Endothelial cell of umbilical vein (primary cell): ENCODE results near the gene VTI1A. TPM values are rescaled to one million over a fixed set of nuclear protein-coding genes. Genes with fewer than 3 reads are reported as not detected.

Experiments
- BruUV-seq: library from RNA; stranded (reverse); fragments of 400-500 nt; replicated peaks from 2 replicates; lab custom pipeline; 2021; lab: Mats Ljungman, UMichigan
- CTCF ChIA-PET: fragments of 300-600, 350-600 bp; sonication (Branson Sonifier 250); formaldehyde crosslinking; loops from one replicate; lab custom pipeline; 2021; ENCODE audit warnings: antibody characterized with exemption, inconsistent platforms; lab: Charles Lee
- POLR2A ChIA-PET: fragments of 300-600, 350-600 bp; sonication (Branson Sonifier 250); formaldehyde crosslinking; loops from one replicate; lab custom pipeline; 2021; ENCODE audit warnings: antibody characterized with exemption, inconsistent platforms; lab: Charles Lee
- DNase-seq: peaks from one replicate; pipeline ENCODE4 v3.0.0-alpha.2; 2011; ENCODE audit warnings: low read depth, low spot score
- FAIRE-seq: peaks from 2 replicates; lab custom pipeline; 2011; peaks lifted over from hg19 to GRCh38; lab: Jason Lieb, UNC
- H2AFZ ChIP-seq: 2 replicates; pipeline ENCODE4 v1.6.0; 2012; ENCODE audit warnings: low read depth, low read length, control low read depth, inconsistent platforms
- H3K27ac ChIP-seq: 2 replicates; pipeline ENCODE4 v1.5.1; 2011; ENCODE audit warnings: low read depth, mild to moderate bottlenecking, control low read depth, low read length, moderate library complexity; ENCODE audit not compliant: insufficient read depth
- H3K27me3 ChIP-seq, 2 experiments: 2 replicates each; pipeline versions ENCODE4 v1.6.0 to v1.6.1; 2011; ENCODE audit warnings: low read length in 2 of 2, mixed read lengths in 1 of 2; ENCODE audit not compliant: control insufficient read depth in 2 of 2, insufficient read depth in 2 of 2
- H3K36me3 ChIP-seq, 2 experiments: 2 replicates in 1 of 2; 3 replicates in 1 of 2; pipeline ENCODE4 v1.5.1; 2011; ENCODE audit warnings: low read length in 2 of 2, mild to moderate bottlenecking in 1 of 2, moderate library complexity in 1 of 2; ENCODE audit not compliant: control insufficient read depth in 2 of 2, insufficient read depth in 2 of 2; ENCODE audit errors: extremely low read depth in 1 of 2
- H3K4me1 ChIP-seq: 3 replicates; pipeline ENCODE4 v1.5.1; 2011; ENCODE audit warnings: mild to moderate bottlenecking, low read length; ENCODE audit not compliant: control insufficient read depth, insufficient read depth; ENCODE audit errors: extremely low read depth
- H3K4me2 ChIP-seq: 2 replicates; pipeline ENCODE4 v1.6.1; 2011; ENCODE audit warnings: low read length, control low read depth, mixed read lengths; ENCODE audit not compliant: insufficient read depth
- H3K4me3 ChIP-seq, 3 experiments: fragments of 200-600 bp in 1 of 3; sonication (generic), shearing (Covaris generic) in 1 of 3; replicated peaks in 1 of 3; 2 replicates each; pipeline ENCODE4 v1.5.1; 2011 to 2016; ENCODE audit warnings: control low read depth in 3 of 3, low read length in 3 of 3, mild to moderate bottlenecking in 2 of 3, inconsistent platforms in 1 of 3, low read depth in 1 of 3, moderate library complexity in 1 of 3; ENCODE audit not compliant: insufficient read depth in 1 of 3
- H3K79me2 ChIP-seq: 2 replicates; pipeline ENCODE4 v1.6.0; 2012; ENCODE audit warnings: low read length, inconsistent platforms; ENCODE audit not compliant: control insufficient read depth, insufficient read depth
- H3K9ac ChIP-seq: replicated peaks from 2 replicates; pipeline ENCODE3; 2011; ENCODE audit warnings: low read length, control low read depth; ENCODE audit not compliant: insufficient read depth; ENCODE audit errors: extremely low read depth
- H3K9me1 ChIP-seq: replicated peaks from 3 replicates; pipeline ENCODE4 v1.6.0; 2011; ENCODE audit warnings: mild to moderate bottlenecking, low read length; ENCODE audit not compliant: control insufficient read depth, insufficient read depth; ENCODE audit errors: extremely low read depth
- H3K9me3 ChIP-seq: replicated peaks from 2 replicates; pipeline ENCODE4 v1.5.1; 2012; ENCODE audit warnings: low read length, inconsistent platforms; ENCODE audit not compliant: control insufficient read depth, insufficient read depth
- H4K20me1 ChIP-seq: replicated peaks from 2 replicates; pipeline ENCODE3; 2011; ENCODE audit warnings: mild to moderate bottlenecking, low read length; ENCODE audit not compliant: control insufficient read depth, insufficient read depth; ENCODE audit errors: extremely low read depth
- CTCF ChIP-seq, 2 donors: IDR thresholded peaks; 1 replicate in 1 of 2; 2 replicates in 1 of 2; pipeline ENCODE4 v1.5.1; 2011; ENCODE audit warnings: low read length in 2 of 2, mild to moderate bottlenecking in 2 of 2, moderate library complexity in 2 of 2, control low read depth in 1 of 2, inconsistent platforms in 1 of 2, low read depth in 1 of 2; ENCODE audit not compliant: insufficient read depth in 1 of 2; ENCODE audit errors: extremely low read depth in 1 of 2
- EZH2 ChIP-seq: IDR thresholded peaks from 2 replicates; pipeline ENCODE4 v1.6.1; 2012; ENCODE audit warnings: borderline replicate concordance, low read depth, mild to moderate bottlenecking, moderate library complexity, low read length, inconsistent platforms; ENCODE audit not compliant: severe bottlenecking
- FOS ChIP-seq: IDR thresholded peaks from 2 replicates; pipeline ENCODE4 v1.6.1; 2011; ENCODE audit warnings: mild to moderate bottlenecking, low read length, moderate library complexity, borderline replicate concordance; ENCODE audit not compliant: insufficient read depth
- GATA2 ChIP-seq: IDR thresholded peaks from 2 replicates; pipeline ENCODE4 v1.7.0; 2011; ENCODE audit warnings: low read depth, mild to moderate bottlenecking, moderate library complexity, mixed read lengths, low read length; ENCODE audit not compliant: insufficient read length, insufficient read depth
- JUN ChIP-seq: IDR thresholded peaks from 2 replicates; pipeline ENCODE4 v1.6.1; 2011; ENCODE audit warnings: borderline replicate concordance, low read depth; ENCODE audit not compliant: insufficient read length, insufficient read depth
- MAX ChIP-seq: IDR thresholded peaks from 2 replicates; pipeline ENCODE4 v1.6.1; 2011; ENCODE audit not compliant: insufficient read depth, insufficient read length
- MYC ChIP-seq: IDR thresholded peaks from one replicate; pipeline ENCODE4 v1.6.1; 2011; ENCODE audit warnings: mild to moderate bottlenecking, low read depth, low read length
- POLR2A ChIP-seq: IDR thresholded peaks from 2 replicates; pipeline ENCODE4 v1.6.1; 2012; ENCODE audit warnings: low read depth, mild to moderate bottlenecking, control low read depth, low read length
- POLR2AphosphoS5 ChIP-seq: IDR thresholded peaks from 2 replicates; pipeline ENCODE4 v1.6.1; 2012; ENCODE audit warnings: low read depth, mild to moderate bottlenecking, control low read depth, low read length, moderate library complexity; ENCODE audit not compliant: insufficient read depth
- dilution Hi-C: fragments of 300-500 bp; cut with MboI; formaldehyde crosslinking; loops from one replicate; pipeline ENCODE4 v1.15.0; 2019; ENCODE audit warnings: low sequenced_read_pairs; ENCODE audit not compliant: extremely low pct_ligation_motif_present
- intact Hi-C: fragments of 100-400 bp; cut with micrococcal nuclease; formaldehyde crosslinking; loops from one replicate; pipeline ENCODE4 v1.10.0; 2022
- polyA plus RNA-seq, 4 experiments: library from polyadenylated mRNA; depleted of rRNA in 3 of 4; stranded (reverse) in 3 of 4; unstranded in 1 of 4; fragments of >200 nt; gene quantifications; 2 replicates each; pipeline versions ENCODE4 v1.2.1 to v1.2.3, GENCODE V29; 2011 to 2012; ENCODE audit warnings: missing spikeins in 1 of 4
- total RNA-seq: library from RNA; stranded (reverse); gene quantifications from 2 replicates; pipeline ENCODE4 v1.2.3, GENCODE V29; 2021

The VTI1A gene
- total and polyA plus RNA-seq, 2 donors (not counting 3 experiments of a cell fraction or from before 2014, with no cell fraction given) = 10.8 to 35.6 TPM

- Histone ChIP-seq H3K9me3 (no peaks in the 10 kb centered on the region), H3K36me3 (no peaks in the 10 kb centered on the region), H3K9ac (no peak overlapping the region), H3K4me3 (no peak overlapping the region), H3K9me1 (no peaks in the 10 kb centered on the region), H3K4me1 (no peaks in the 10 kb centered on the region), H2AFZ (no peak overlapping the region), H3K27me3 (peaks cover 5 to 10% of the 10 kb centered on the region in 2 experiments), H4K20me1 (no peaks in the 10 kb centered on the region), H3K4me2 (no peak overlapping the region), H3K27ac (no peak overlapping the region), H3K79me2 (no peaks in the 10 kb centered on the region)
- no peak for DNase-seq
- intact Hi-C loops = no loop called here
- no TSS peak for BruUV-seq
- ChIA-PET CTCF (interaction anchor here (1.3 kb wide), 1 partner anchor 14 kb away, joined by 4 read pairs; no protein-coding TSS in a partner anchor), POLR2A (no interaction called here)
- no peak for FAIRE-seq
- dilution Hi-C loops = no loop called here
- TF ChIP-seq MYC (no peak), POLR2AphosphoS5 (no peak), POLR2A (no peak), JUN (no peak), FOS (no peak), CTCF (IDR thresholded peaks at IDR 0.05; ENCODE audit: extremely low read depth in 1 of 2, insufficient read depth in 1 of 2, low read depth in 1 of 2, low read length in 2 of 2) (no peak), EZH2 (no peak), MAX (no peak), GATA2 (no peak)
Observed at GRCh38 chr10:112847778-112848177, 400.8 kb downstream of the VTI1A start.
